Glutamatergic neuron (in vitro differentiated cells): ENCODE data around the gene GLRA3. TPM values are rescaled to one million over a fixed set of nuclear protein-coding genes. Genes with fewer than 3 reads are reported as not detected.
"Not testable (repeated sequence)": the region's sequence is repeated elsewhere in the genome, so short reads cannot be mapped to it uniquely, and the experiment has no call there.

ENCODE experiments used
- DNase-seq: peaks from one replicate; pipeline ENCODE4 v3.0.0; 2022
- H3K27ac Mint-ChIP-seq: one replicate; pipeline ENCODE4 v1.8.0; 2020; ENCODE audit warnings: mild to moderate bottlenecking, mixed read lengths, inconsistent platforms; ENCODE audit not compliant: unreplicated experiment
- H3K27me3 Mint-ChIP-seq: one replicate; pipeline ENCODE4 v1.8.0; 2020; ENCODE audit warnings: mild to moderate bottlenecking, moderate library complexity, mixed read lengths, inconsistent platforms; ENCODE audit not compliant: unreplicated experiment
- H3K36me3 Mint-ChIP-seq: one replicate; pipeline ENCODE4 v1.8.0; 2020; ENCODE audit warnings: mild to moderate bottlenecking, mixed read lengths, inconsistent platforms; ENCODE audit not compliant: unreplicated experiment
- H3K4me1 Mint-ChIP-seq: one replicate; pipeline ENCODE4 v1.8.0; 2020; ENCODE audit warnings: mild to moderate bottlenecking, low read depth, mixed read lengths, inconsistent platforms; ENCODE audit not compliant: unreplicated experiment
- H3K4me3 Mint-ChIP-seq: one replicate; pipeline ENCODE4 v1.8.0; 2020; ENCODE audit warnings: mild to moderate bottlenecking, mixed read lengths, inconsistent platforms; ENCODE audit not compliant: unreplicated experiment
- H3K9me3 Mint-ChIP-seq: one replicate; pipeline ENCODE4 v1.8.0; 2020; ENCODE audit warnings: mild to moderate bottlenecking, moderate library complexity, mixed read lengths, inconsistent platforms; ENCODE audit not compliant: unreplicated experiment
- total RNA-seq: library from RNA; stranded (reverse); fragmentation: NEBNext Ultra II Directional; extraction: Animal tissue kit (Norgen Biotek cat#: 25700); gene quantifications from one replicate; pipeline ENCODE4 v1.2.1, GENCODE V29; 2021; ENCODE audit not compliant: unreplicated experiment
- TF ChIP-seq, protein P1 (sequence below): fragments of 200-600 bp; sonication (generic); IDR thresholded peaks from one replicate; pipeline ENCODE4 v1.5.0; 2021; ENCODE audit not compliant: partially characterized antibody, unreplicated experiment

The GLRA3 gene
- total RNA-seq, 1 donor from 2014 or later, result not detected

- TF ChIP-seq, protein P1, sequence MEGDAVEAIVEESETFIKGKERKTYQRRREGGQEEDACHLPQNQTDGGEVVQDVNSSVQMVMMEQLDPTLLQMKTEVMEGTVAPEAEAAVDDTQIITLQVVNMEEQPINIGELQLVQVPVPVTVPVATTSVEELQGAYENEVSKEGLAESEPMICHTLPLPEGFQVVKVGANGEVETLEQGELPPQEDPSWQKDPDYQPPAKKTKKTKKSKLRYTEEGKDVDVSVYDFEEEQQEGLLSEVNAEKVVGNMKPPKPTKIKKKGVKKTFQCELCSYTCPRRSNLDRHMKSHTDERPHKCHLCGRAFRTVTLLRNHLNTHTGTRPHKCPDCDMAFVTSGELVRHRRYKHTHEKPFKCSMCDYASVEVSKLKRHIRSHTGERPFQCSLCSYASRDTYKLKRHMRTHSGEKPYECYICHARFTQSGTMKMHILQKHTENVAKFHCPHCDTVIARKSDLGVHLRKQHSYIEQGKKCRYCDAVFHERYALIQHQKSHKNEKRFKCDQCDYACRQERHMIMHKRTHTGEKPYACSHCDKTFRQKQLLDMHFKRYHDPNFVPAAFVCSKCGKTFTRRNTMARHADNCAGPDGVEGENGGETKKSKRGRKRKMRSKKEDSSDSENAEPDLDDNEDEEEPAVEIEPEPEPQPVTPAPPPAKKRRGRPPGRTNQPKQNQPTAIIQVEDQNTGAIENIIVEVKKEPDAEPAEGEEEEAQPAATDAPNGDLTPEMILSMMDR, result no peak
- H3K27me3 Mint-ChIP-seq, result no peaks in the 10 kb centered on the region
- no peak for DNase-seq
- H3K36me3 Mint-ChIP-seq, result no peaks in the 10 kb centered on the region
- H3K9me3 Mint-ChIP-seq, result no peaks in the 10 kb centered on the region
- H3K4me3 Mint-ChIP-seq, result no peak overlapping the region
- H3K4me1 Mint-ChIP-seq, result no peaks in the 10 kb centered on the region
- no peak overlapping the region for H3K27ac Mint-ChIP-seq
These were observed 126.0 kb downstream of the GLRA3 start for GRCh38 chr4:174702979-174703478.

DNA sequence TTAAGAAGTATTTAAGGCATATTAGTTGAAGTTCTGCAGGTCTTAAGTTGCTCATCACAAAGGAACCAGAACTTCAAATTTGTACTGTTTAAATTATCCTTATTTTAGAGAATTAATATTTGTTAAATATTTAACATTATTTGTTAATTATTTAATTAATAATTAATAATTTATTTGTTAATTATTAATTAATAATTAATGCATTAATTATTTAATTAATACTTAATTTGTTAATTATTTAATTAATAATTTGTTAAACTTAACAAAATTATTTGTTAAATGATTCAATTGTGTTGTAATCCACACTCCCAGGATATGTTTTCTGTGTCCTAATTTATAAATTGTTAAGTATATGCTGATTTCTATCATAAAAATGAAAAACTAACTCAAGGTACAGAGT lies 129.4 kb downstream of the GLRA3 start:
- H3K27me3 Mint-ChIP-seq, result no peaks in the 10 kb centered on the region
- TF ChIP-seq, protein P1, result no peak
- H3K36me3 Mint-ChIP-seq, result no peaks in the 10 kb centered on the region
- no peak overlapping the region for H3K4me3 Mint-ChIP-seq
- no peak for DNase-seq
- no peak overlapping the region for H3K27ac Mint-ChIP-seq
- no peaks in the 10 kb centered on the region for H3K4me1 Mint-ChIP-seq
- H3K9me3 Mint-ChIP-seq, result peaks cover 3% of the 10 kb centered on the region

- Mint-ChIP-seq H3K36me3 (no peaks in the 10 kb centered on the region), H3K4me1 (peaks cover 1% of the 10 kb centered on the region), H3K9me3 (peaks cover 3% of the 10 kb centered on the region), H3K4me3 (no peak overlapping the region), H3K27ac (no peak overlapping the region), H3K27me3 (peaks cover 2% of the 10 kb centered on the region)
- no peak for DNase-seq
- TF ChIP-seq, protein P1, result no peak
These were observed 131.2 kb downstream of the GLRA3 start for GRCh38 chr4:174697896-174698295.

DNA sequence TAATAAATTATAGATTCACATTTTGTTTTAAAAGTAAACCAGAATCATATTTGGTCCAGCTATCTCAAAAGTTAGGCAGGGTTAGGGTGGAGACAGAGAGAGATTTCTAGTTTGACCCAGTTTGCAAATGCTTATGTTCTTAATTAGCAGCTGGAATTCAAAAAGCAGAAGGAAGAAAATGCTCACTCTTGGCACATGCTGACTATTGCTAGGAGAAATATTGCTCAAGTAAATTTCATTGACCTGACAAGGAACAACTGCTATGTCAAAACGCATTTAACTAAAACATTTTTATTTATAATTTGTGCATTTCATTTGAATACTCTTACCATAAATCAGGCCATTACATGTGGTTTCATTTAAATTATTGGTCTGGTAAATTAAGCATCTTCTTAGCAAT lies 131.8 kb downstream of the GLRA3 start:
- H3K4me3 Mint-ChIP-seq, result no peak overlapping the region
- peaks cover 2% of the 10 kb centered on the region for H3K27me3 Mint-ChIP-seq
- no peaks in the 10 kb centered on the region for H3K36me3 Mint-ChIP-seq
- H3K9me3 Mint-ChIP-seq, result peaks cover 3% of the 10 kb centered on the region
- H3K4me1 Mint-ChIP-seq, result peaks cover 1% of the 10 kb centered on the region
- no peak overlapping the region for H3K27ac Mint-ChIP-seq
- no peak for DNase-seq
- TF ChIP-seq, protein P1, result no peak

- Mint-ChIP-seq H3K4me1 (peaks cover 1% of the 10 kb centered on the region), H3K27ac (no peak overlapping the region), H3K4me3 (no peak overlapping the region), H3K27me3 (peaks cover 2% of the 10 kb centered on the region), H3K36me3 (no peaks in the 10 kb centered on the region), H3K9me3 (peaks cover 3% of the 10 kb centered on the region)
- TF ChIP-seq, protein P1, result no peak
- no peak for DNase-seq
These were observed 132.4 kb downstream of the GLRA3 start for GRCh38 chr4:174696657-174697056.

DNA sequence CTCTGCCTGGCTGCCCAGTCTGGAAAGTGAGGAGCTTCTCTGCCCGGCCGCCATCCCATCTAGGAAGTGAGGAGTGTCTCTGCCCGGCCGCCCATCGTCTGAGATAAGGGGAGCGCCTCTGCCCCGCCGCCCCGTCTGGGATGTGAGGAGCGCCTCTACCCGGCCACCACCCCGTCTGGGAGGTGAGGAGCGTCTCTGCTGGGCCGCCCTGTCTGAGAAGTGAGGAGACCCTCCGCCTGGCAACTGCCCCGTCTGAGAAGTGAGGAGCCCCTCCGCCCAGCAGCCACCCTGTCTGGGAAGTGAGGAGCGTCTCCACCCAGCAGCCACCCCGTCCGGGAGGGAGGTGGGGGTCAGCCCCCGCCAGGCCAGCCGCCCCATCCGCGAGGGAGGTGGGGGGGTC lies 137.2 kb downstream of the GLRA3 start:
- DNase-seq, H3K4me1 Mint-ChIP-seq, H3K27ac Mint-ChIP-seq, H3K9me3 Mint-ChIP-seq, H3K27me3 Mint-ChIP-seq, H3K36me3 Mint-ChIP-seq, H3K4me3 Mint-ChIP-seq: not testable (repeated sequence)
